G401.6 (cell line): ENCODE results near the gene DPP4.
"Not testable (repeated sequence)": the region's sequence is repeated elsewhere in the genome, so short reads cannot be mapped to it uniquely, and the experiment has no call there.

Source experiments
- FAIRE-seq: peaks from 2 replicates; lab custom pipeline; 2012; peaks lifted over from hg19 to GRCh38; lab: Jason Lieb, UNC

Gene DPP4

DNA sequence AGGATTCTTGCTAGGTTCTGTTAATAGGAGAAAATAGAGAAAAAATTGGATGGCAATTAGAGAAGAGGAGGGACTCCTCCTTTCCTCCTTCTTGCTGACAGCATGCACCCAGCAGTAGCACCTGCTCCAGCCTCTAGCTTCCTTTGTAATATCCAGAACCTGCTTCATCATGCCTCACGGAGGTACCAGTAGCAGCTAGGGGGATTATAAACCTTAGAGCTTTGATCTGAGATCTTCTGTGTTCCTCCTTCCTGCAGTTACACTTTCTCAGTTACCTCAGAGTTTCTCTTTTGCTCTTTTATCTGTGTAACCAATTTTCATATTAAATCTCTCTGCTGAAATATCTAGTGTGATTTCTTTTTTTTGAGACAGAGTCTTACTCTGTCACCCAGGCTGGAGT lies 16.6 kb downstream of the DPP4 start:
- no peak for FAIRE-seq

DNA sequence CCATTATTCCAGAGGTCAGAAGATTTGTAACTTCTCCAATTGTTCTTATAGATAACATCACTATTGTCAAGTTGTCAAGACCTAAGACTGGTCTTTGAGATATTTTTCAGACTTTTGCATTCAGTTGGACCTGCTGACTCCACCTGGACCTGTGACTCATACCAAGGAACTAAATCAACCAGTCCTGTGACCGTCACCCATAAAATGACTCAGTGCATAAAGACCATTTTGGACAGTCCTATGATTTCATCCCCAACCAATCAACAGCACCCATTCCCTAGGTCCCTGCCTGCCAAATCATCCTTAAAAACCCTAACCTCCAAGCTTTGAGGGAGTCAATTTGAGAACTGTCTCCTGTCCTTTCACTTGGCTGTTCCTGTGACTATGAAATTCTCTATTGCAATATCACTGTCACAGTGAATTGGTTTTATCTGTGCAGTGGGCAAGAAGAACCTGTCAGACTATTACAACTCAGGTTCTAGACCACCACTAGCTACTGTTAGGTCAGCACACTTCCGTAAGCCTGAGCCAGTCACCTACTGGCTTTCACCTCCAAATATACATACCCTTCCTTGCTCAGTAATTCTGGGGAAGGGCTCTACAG lies 17.1 kb downstream of the DPP4 start:
- no peak for FAIRE-seq

GRCh38 chr2:162053808-162054155 lies 20.2 kb downstream of the DPP4 start:
- no peak for FAIRE-seq

DNA sequence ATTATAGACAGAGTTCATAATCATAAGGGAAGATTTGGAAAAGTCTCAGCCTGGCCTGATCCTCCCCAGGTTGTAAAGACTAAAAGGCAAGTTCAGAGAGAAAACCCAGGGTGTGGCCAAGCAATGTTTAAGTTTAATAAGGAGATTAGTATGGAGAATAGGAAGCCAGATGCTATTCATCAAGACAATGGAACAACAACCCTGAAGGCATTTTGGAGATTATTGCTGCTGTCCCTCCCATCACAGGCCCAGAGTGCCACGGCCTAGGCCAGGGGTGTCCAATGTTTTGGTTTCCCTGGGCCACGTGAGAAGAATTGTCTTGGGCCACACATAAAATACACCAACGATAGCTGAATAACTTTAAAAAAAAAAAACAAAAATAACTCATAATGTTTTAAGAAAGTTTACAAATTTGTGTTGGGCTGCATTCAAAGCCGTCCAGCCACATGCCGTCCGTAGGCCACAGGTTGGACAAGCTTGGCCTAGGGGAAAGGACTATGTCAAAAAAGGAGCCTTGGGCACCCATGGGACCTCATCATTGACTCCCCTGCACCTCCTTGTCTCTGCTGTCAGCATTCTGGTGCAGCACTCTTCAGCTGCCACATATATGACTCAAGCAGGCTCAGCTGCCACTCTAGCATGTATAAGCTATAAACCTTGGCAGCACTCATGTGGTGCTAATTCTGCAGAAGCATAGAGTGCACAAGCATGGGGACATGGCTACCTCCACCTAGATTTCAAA lies 20.8 kb downstream of the DPP4 start:
- FAIRE-seq = no peak

DNA sequence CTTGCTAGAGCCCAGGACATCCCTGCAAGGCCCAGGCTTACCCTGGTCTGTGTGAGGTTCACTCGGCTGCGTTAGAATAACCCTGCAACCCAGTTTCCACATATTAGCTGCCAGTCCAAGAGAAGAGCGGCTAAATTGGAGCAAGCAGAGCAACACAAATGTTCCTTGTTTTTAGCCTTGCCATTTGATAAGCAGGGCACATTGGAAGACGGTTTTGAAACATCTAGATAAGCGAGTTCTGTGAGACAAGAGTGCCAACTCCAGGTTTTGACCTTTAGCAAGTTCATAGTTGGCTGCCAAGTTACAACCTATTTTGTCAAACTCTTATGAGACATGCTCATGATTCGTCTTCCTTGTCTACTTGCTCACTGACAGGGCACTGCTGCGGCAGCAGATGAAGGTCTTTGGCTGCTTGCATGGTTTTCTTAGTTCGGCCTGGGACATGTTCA lies 23.5 kb downstream of the DPP4 start:
- no peak for FAIRE-seq

DNA sequence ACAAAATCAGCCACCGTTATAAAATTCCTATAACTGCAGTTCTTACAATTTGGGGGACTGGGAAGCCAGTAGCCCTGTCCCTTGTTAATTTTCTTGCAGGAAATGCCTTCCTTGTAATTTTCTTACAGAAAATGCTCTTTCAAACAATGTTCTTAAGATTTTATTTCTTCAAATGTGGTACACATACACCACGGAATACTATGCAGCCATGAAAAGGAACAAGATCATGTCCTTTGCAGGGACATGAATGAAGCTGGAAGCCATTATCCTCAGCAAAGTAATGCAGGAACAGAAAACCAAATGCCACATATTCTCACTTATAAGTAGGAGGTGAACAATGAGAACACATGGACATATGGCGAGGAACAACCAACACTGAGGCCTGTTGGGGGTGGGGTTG lies 24.9 kb downstream of the DPP4 start:
- FAIRE-seq = not testable (repeated sequence)

GRCh38 chr2:162044586-162044985 lies 29.4 kb downstream of the DPP4 start:
- FAIRE-seq = no peak

DNA sequence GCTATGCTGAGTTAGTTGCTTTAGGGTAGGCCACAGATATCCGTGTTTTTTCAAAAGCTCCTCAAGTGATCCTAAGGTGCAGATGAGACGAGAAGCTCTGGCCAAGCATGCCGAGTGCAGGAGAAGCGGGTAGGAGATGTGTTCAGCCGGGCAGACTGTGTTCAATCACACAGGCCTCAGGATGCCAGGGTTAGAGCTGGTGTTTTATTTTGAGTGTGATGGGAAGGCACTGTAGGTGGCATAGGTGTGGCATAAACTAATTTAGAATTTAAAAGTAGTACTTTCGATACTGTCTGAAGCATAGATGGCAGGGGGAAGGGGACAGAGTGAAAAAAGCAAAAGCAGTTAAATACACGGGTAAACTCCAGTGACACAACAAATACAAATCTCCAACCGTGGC lies 30.9 kb downstream of the DPP4 start:
- FAIRE-seq = no peak

DNA sequence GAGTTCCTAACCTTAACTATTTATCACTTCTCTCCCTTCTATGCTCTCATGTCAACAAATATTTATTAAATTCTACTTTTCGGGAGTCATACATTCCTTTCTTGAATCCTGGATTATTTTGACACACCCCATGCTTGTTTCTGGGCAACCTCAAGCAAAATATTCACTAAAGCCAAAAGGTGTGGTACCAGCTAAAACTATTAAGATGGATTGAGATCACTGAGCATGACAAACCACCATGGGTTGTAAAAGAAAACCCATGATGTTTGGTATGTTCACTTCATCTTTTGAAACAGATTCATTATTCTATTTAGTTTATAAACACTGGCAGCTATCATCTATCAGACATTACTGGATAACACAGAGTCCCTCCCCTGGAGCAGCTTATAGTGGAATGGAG lies 32.5 kb downstream of the DPP4 start:
- no peak for FAIRE-seq

- no peak for FAIRE-seq
These were observed 35.3 kb downstream of the DPP4 start for GRCh38 chr2:162038725-162039124.

GRCh38 chr2:162037886-162038285 lies 36.1 kb downstream of the DPP4 start:
- no peak for FAIRE-seq

- FAIRE-seq = no peak
These were observed 36.8 kb downstream of the DPP4 start for GRCh38 chr2:162037028-162037795.

DNA sequence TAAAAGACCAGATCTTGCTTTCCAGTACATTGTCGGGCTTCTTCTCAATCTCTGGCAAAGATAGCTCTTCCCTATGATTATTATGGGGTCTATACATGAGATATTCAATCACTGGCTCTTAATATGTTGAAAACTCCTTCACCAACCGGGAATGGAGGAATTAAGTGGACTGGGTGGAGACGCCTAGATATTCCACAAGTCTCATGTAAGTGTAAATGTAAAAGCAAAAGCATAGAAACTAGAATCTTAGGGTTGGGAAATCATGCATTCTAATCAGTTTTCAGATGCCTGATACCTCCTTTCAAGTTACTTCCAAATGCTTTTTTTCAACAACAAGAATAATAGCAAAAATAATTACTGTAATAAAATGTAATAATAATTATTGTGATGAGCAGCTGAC lies 38.0 kb downstream of the DPP4 start:
- no peak for FAIRE-seq

- FAIRE-seq = no peak
These were observed 43.4 kb downstream of the DPP4 start for GRCh38 chr2:162030363-162031190.

DNA sequence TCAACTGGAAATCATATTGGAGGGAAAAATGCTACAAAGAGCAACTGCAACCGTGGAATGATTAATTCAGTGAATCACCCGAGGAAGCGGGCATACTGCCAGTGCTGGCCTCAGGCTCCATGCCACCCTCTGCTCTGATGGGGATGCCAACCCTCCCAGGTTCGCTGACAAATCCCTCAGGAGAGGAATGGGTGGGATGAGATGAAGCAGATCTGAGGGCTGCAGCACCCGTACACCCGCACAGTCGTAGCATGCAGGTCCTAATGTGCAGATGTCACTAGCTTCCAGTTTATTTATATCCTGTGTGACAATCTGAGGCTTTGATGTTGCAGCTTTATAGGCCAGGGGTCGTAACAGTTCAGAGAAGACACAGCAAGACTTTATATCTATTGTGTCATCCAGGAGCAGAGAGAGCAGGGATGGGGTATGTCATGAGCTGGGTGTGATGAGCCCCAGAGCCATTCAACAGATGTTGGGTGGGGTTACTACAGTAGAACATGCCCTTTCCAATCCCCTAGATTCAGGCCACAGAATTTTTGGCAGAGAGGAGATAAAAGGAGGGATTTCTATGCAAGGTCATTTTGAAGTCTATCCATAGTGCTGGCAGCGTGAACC lies 44.6 kb downstream of the DPP4 start:
- no peak for FAIRE-seq

GRCh38 chr2:162028511-162028910 lies 45.5 kb downstream of the DPP4 start:
- FAIRE-seq = no peak

GRCh38 chr2:162025121-162025911 lies 48.7 kb downstream of the DPP4 start:
- no peak for FAIRE-seq

GRCh38 chr2:162022290-162022945 lies 51.6 kb downstream of the DPP4 start:
- FAIRE-seq = no peak

- no peak for FAIRE-seq
These were observed 52.4 kb downstream of the DPP4 start for GRCh38 chr2:162021516-162022058.

GRCh38 chr2:162018530-162018929 lies 55.5 kb downstream of the DPP4 start:
- no peak for FAIRE-seq
